ENCODE data around the gene ATG3. TPM values are rescaled to one million over a fixed set of nuclear protein-coding genes. Genes with fewer than 3 reads are reported as not detected.
"Not testable (repeated sequence)": the region's sequence is repeated elsewhere in the genome, so short reads cannot be mapped to it uniquely, and the experiment has no call there.

Gene ATG3
- total RNA-seq, 1 experiment from 2014 or later: 59.3 TPM

GRCh38 chr3:112519424-112520001 lies 42.2 kb downstream of the ATG3 start:
- H3K4me3 Mint-ChIP-seq: no peak overlapping the region
- no peaks in the 10 kb centered on the region; the same call in 1 of the 2 replicates for H3K4me1 ChIP-seq (ENCODE audit: insufficient read depth, low read length)
- DNase-seq: no peak

DNA sequence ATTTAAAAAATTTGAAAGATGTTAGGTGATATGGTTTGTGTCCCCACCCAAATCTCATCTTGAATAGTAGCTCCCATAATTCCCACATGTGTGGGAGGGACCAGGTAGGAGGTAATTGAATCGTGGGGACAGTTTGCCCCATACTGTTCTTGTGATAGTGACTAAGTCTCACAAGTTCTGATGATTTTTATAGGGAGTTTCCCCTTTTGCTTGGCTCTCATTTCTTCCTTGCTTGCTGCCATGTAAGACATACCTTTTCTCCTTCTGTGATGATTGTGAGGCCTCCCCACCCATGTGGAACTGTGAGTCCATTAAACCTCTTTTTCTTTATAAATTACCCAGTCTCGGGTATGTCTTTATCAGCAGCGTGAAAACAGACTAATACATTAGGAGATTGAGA lies 42.8 kb downstream of the ATG3 start:
- H4K20me1 ChIP-seq (ENCODE audit: control insufficient read depth, insufficient read depth, insufficient read length); H3K4me1 ChIP-seq (ENCODE audit: insufficient read depth, low read length); H3K9me3 ChIP-seq (ENCODE audit: control insufficient read depth, low read depth, low read length); H3K4me3 Mint-ChIP-seq; H3K4ac ChIP-seq (ENCODE audit: low read depth, low read length); H3K27ac ChIP-seq (ENCODE audit: insufficient read length, low read depth, low read length); H2BK5ac ChIP-seq (ENCODE audit: insufficient read length, low read length); H3K56ac ChIP-seq (ENCODE audit: insufficient read length, low read depth, low read length); H2BK12ac ChIP-seq (ENCODE audit: insufficient read length, low read depth, low read length); H4K8ac ChIP-seq (replicated peaks; ENCODE audit: insufficient read length, low read depth, low read length); H4K91ac ChIP-seq (ENCODE audit: insufficient read length, low read depth, low read length); H2BK120ac ChIP-seq (ENCODE audit: low read depth, low read length, poor library complexity, severe bottlenecking); H3K14ac ChIP-seq (ENCODE audit: insufficient read depth, low read length); H3K79me1 ChIP-seq (ENCODE audit: insufficient read depth, low read depth, low read length, poor library complexity, severe bottlenecking); H3K4me2 ChIP-seq (ENCODE audit: insufficient read depth, insufficient read length, low read length); H3K23me2 ChIP-seq (ENCODE audit: insufficient read length, low read depth, low read length, poor library complexity, severe bottlenecking); H3T11ph ChIP-seq (ENCODE audit: low read length); H2BK15ac ChIP-seq (ENCODE audit: low read depth, low read length); H3K23ac ChIP-seq (ENCODE audit: insufficient read length, low read depth, low read length); H3K36me3 Mint-ChIP-seq (ENCODE audit: insufficient read depth in 1 of 3, low read depth in 3 of 3); H3K18ac ChIP-seq (ENCODE audit: insufficient read length, low read depth, low read length); H2AFZ ChIP-seq (ENCODE audit: low read length); H2BK20ac ChIP-seq (ENCODE audit: low read depth, low read length, poor library complexity, severe bottlenecking); DNase-seq; H3K9ac ChIP-seq (ENCODE audit: extremely low read depth, insufficient read length, low read length); H3K79me2 ChIP-seq (ENCODE audit: insufficient read depth, low read length); H3K27ac Mint-ChIP-seq; H3K27me3 ChIP-seq (ENCODE audit: insufficient read depth, low read length); H3K4me1 Mint-ChIP-seq; H2AK5ac ChIP-seq (ENCODE audit: insufficient read length, low read length); H4K5ac ChIP-seq (ENCODE audit: insufficient read length, low read depth, low read length); H3K27me3 Mint-ChIP-seq (ENCODE audit: low read depth): not testable (repeated sequence)
- WGBS (ENCODE audit: extremely low coverage, insufficient read length, low lambda C conversion rate): no CpG with 5 or more reads among the region's 3 CpGs
- H3K9me3 Mint-ChIP-seq: peaks cover 9 to 25% of the 10 kb centered on the region in 2 experiments; a peak in 4 of 5 replicates

More at GRCh38 chr3:112519424-112520001, 42.2 kb downstream of the ATG3 start:
- H3K9me3 Mint-ChIP-seq: peaks cover 7 to 20% of the 10 kb centered on the region in 2 experiments; a peak in 4 of 5 replicates
- Histone ChIP-seq H2AK5ac (ENCODE audit: insufficient read length, low read length) (no peak overlapping the region), H2AFZ (ENCODE audit: low read length) (no peak overlapping the region), H4K5ac (ENCODE audit: insufficient read length, low read depth, low read length) (no peak overlapping the region), H3T11ph (ENCODE audit: low read length) (no peak overlapping the region), H3K79me1 (ENCODE audit: insufficient read depth, low read depth, low read length, poor library complexity, severe bottlenecking) (no peaks in the 10 kb centered on the region), H2BK12ac (ENCODE audit: insufficient read length, low read depth, low read length) (no peak overlapping the region), H3K9ac (ENCODE audit: extremely low read depth, insufficient read length, low read length) (no peak overlapping the region), H4K20me1 (ENCODE audit: control insufficient read depth, insufficient read depth, insufficient read length) (no peaks in the 10 kb centered on the region), H3K23me2 (ENCODE audit: insufficient read length, low read depth, low read length, poor library complexity, severe bottlenecking) (no peaks in the 10 kb centered on the region), H4K91ac (ENCODE audit: insufficient read length, low read depth, low read length) (no peak overlapping the region), H3K23ac (ENCODE audit: insufficient read length, low read depth, low read length) (no peak overlapping the region), H2BK120ac (ENCODE audit: low read depth, low read length, poor library complexity, severe bottlenecking) (no peak overlapping the region), H2BK20ac (ENCODE audit: low read depth, low read length, poor library complexity, severe bottlenecking) (no peak overlapping the region), H3K56ac (ENCODE audit: insufficient read length, low read depth, low read length) (no peak overlapping the region), H3K4ac (ENCODE audit: low read depth, low read length) (no peak overlapping the region), H3K18ac (ENCODE audit: insufficient read length, low read depth, low read length) (no peak overlapping the region), H2BK15ac (ENCODE audit: low read depth, low read length) (no peak overlapping the region), H3K9me3 (ENCODE audit: control insufficient read depth, low read depth, low read length) (no peaks in the 10 kb centered on the region), H3K79me2 (ENCODE audit: insufficient read depth, low read length) (no peaks in the 10 kb centered on the region), H2BK5ac (ENCODE audit: insufficient read length, low read length) (no peak overlapping the region), H3K4me2 (ENCODE audit: insufficient read depth, insufficient read length, low read length) (no peak overlapping the region), H3K27me3 (ENCODE audit: insufficient read depth, low read length) (no peaks in the 10 kb centered on the region), H3K27ac (ENCODE audit: insufficient read length, low read depth, low read length) (no peak overlapping the region), H4K8ac (replicated peaks; ENCODE audit: insufficient read length, low read depth, low read length) (no peak overlapping the region), H3K14ac (ENCODE audit: insufficient read depth, low read length) (no peak overlapping the region)
- H3K27ac Mint-ChIP-seq: no peak overlapping the region
- H3K36me3 Mint-ChIP-seq (ENCODE audit: insufficient read depth in 1 of 3, low read depth in 3 of 3): peaks cover 2 to 11% (median 3%) of the 10 kb centered on the region in 3 experiments; a peak in 4 of 7 replicates
- peak; percentile 88 for TF ChIP-seq CTCF (conservative IDR thresholded peaks at IDR 0.05)
- peaks cover 2% of the 10 kb centered on the region in 2 experiments; a peak in 2 of 4 replicates for H3K4me1 Mint-ChIP-seq
- H3K27me3 Mint-ChIP-seq (ENCODE audit: low read depth): no peaks in the 10 kb centered on the region
- WGBS (ENCODE audit: extremely low coverage, insufficient read length, low lambda C conversion rate): no CpG with 5 or more reads among the region's 2 CpGs

All from H9 (cell line).